WI38 (cell line): Measurements from ENCODE around the gene SMC6.

Experiments
- H3K4me3 ChIP-seq: 2 replicates; pipeline ENCODE4 v1.5.1; 2011; ENCODE audit warnings: low read depth, mild to moderate bottlenecking, control low read depth, low read length
- CTCF ChIP-seq: IDR thresholded peaks from 2 replicates; pipeline ENCODE4 v1.5.1; 2012; ENCODE audit warnings: low read depth, mild to moderate bottlenecking, control low read depth, low read length

Gene SMC6

DNA sequence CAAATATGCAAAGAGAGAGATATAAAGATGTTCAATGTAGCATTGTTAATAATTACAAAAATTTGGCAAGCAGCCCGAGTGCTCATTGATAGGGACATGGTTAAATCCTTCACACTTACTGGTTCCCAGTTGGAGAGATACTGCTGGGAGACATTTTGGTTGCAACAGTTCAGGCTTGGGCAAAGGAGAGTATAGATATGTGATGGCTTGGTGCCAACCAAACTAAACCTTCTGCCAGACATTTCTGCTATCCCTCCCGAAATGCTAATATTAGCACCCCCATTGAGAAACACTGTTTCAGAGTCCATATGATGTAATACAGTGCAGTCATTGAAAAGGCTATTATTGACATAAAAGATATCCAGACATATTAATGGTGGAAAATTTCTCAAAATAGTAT lies 11.8 kb upstream of the SMC6 start:
- TF ChIP-seq CTCF: no peak
- no peak overlapping the region for H3K4me3 ChIP-seq

- TF ChIP-seq CTCF: no peak
- no peak overlapping the region for H3K4me3 ChIP-seq
These were observed 10.2 kb upstream of the SMC6 start for GRCh38 chr2:17763641-17764333.

- TF ChIP-seq CTCF: no peak
- H3K4me3 ChIP-seq: no peak overlapping the region
These were observed 8.8 kb upstream of the SMC6 start for GRCh38 chr2:17762451-17762850.

DNA sequence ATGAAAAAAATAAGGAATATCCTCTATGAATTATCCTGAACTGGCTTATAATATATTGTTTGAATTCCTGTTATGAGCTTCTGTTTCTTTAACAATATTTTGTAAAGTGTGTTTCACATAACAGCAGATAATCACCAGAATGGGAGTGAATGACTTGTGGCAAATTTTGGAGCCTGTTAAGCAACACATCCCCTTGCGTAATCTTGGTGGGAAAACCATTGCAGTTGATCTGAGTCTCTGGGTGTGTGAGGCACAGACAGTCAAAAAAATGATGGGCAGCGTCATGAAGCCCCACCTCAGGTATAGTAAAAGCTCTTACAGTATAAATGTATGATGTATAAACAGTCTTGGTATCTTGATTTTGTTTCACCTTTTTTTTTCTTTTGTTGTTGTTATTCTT lies 6.2 kb upstream of the SMC6 start:
- no peak overlapping the region for H3K4me3 ChIP-seq
- no peak for TF ChIP-seq CTCF

DNA sequence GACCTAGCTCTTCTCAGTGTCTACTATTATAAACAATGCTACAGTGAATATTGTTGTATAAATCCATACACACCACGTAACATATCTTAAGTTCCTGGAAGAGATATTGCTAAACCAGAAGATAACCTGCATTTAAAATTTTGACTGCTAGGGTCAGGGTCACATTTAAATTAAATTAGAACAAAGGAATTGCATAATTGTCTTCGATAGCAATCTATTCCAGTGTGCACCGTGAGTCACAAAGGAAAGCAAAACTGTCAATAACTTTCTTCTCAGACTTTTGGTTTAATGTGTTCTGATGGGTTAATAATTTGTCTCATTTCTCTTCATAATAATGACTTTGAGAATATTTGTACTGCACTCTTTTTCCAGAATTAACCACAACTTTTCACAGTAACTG lies 4.5 kb upstream of the SMC6 start:
- H3K4me3 ChIP-seq: no peak overlapping the region
- no peak for TF ChIP-seq CTCF

DNA sequence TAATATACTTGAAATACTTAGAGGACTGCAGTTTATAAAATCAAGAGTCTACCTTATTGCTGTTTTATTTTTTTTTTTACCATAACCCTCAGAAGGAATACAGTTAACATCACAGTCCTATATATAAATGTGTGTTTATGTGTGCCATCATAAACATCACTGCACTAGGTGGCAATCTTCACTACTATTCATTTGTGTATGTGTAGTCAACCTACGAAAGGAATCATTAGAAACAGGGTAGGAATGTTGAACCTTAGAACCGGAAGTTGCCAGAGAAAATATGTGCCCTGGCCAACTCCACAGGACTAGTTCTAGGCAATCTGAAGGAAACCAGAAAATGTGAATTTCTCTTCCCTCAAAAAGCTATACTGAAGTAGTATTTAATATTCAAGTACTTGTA lies 3.7 kb upstream of the SMC6 start:
- TF ChIP-seq CTCF: no peak
- H3K4me3 ChIP-seq: no peak overlapping the region

GRCh38 chr2:17756668-17757067 lies 3.1 kb upstream of the SMC6 start:
- no peak overlapping the region for H3K4me3 ChIP-seq
- no peak for TF ChIP-seq CTCF
